H9 (cell line): Measurements from ENCODE around the gene SPDL1. TPM values are rescaled to one million over a fixed set of nuclear protein-coding genes. Genes with fewer than 3 reads are reported as not detected.

ENCODE experiments used
- DNase-seq: peaks from one replicate; pipeline ENCODE4 v3.0.0-alpha.2; 2017
- H2AFZ ChIP-seq: one replicate; pipeline ENCODE4 v1.6.1; 2013; ENCODE audit warnings: mild to moderate bottlenecking, low read length, control low read depth, moderate library complexity
- H2AK5ac ChIP-seq: 2 replicates; pipeline ENCODE4 v1.6.1; 2013; ENCODE audit warnings: low read length, control low read depth, mixed read lengths; ENCODE audit not compliant: insufficient read length
- H2BK120ac ChIP-seq: one replicate; pipeline ENCODE4 v1.6.1; 2013; ENCODE audit warnings: low read depth, mild to moderate bottlenecking, low read length, control low read depth, inconsistent platforms; ENCODE audit not compliant: poor library complexity, severe bottlenecking
- H2BK12ac ChIP-seq: 2 replicates; pipeline ENCODE4 v1.6.1; 2013; ENCODE audit warnings: low read length, control low read depth, mixed read lengths, low read depth; ENCODE audit not compliant: insufficient read length
- H2BK15ac ChIP-seq: 2 replicates; pipeline ENCODE4 v1.6.1; 2013; ENCODE audit warnings: low read depth, low read length, control low read depth
- H2BK20ac ChIP-seq: one replicate; pipeline ENCODE4 v1.6.1; 2013; ENCODE audit warnings: low read depth, mild to moderate bottlenecking, low read length, control low read depth, inconsistent platforms; ENCODE audit not compliant: poor library complexity, severe bottlenecking
- H2BK5ac ChIP-seq: 2 replicates; pipeline ENCODE4 v1.6.1; 2013; ENCODE audit warnings: low read length, control low read depth, mixed read lengths; ENCODE audit not compliant: insufficient read length
- H3K14ac ChIP-seq: 2 replicates; pipeline ENCODE4 v1.6.1; 2013; ENCODE audit warnings: low read length, control low read depth; ENCODE audit not compliant: insufficient read depth
- H3K18ac ChIP-seq: 2 replicates; pipeline ENCODE4 v1.6.1; 2013; ENCODE audit warnings: low read depth, mild to moderate bottlenecking, mixed read lengths, low read length, control low read depth; ENCODE audit not compliant: insufficient read length
- H3K23ac ChIP-seq: 2 replicates; pipeline ENCODE4 v1.6.1; 2013; ENCODE audit warnings: low read length, control low read depth, mixed read lengths, low read depth; ENCODE audit not compliant: insufficient read length
- H3K23me2 ChIP-seq: 2 replicates; pipeline ENCODE4 v1.6.1; 2013; ENCODE audit warnings: low read depth, mild to moderate bottlenecking, mixed read lengths, low read length, control low read depth; ENCODE audit not compliant: insufficient read length, poor library complexity, severe bottlenecking
- H3K27ac ChIP-seq: 2 replicates; pipeline ENCODE4 v1.5.1; 2013; ENCODE audit warnings: low read length, control low read depth, mixed read lengths, low read depth; ENCODE audit not compliant: insufficient read length
- H3K27me3 ChIP-seq: 2 replicates; pipeline ENCODE4 v1.6.1; 2013; ENCODE audit warnings: low read length, control low read depth, inconsistent platforms; ENCODE audit not compliant: insufficient read depth
- H3K4ac ChIP-seq: 2 replicates; pipeline ENCODE4 v1.6.1; 2013; ENCODE audit warnings: low read depth, mild to moderate bottlenecking, control low read depth, inconsistent platforms, low read length, moderate library complexity
- H3K4me1 ChIP-seq: 2 replicates; pipeline ENCODE4 v1.6.1; 2013; ENCODE audit warnings: low read length, control low read depth, inconsistent platforms; ENCODE audit not compliant: insufficient read depth
- H3K4me2 ChIP-seq: 2 replicates; pipeline ENCODE4 v1.6.1; 2013; ENCODE audit warnings: low read length, control low read depth, mixed read lengths; ENCODE audit not compliant: insufficient read length, insufficient read depth
- H3K56ac ChIP-seq: 2 replicates; pipeline ENCODE4 v1.6.1; 2013; ENCODE audit warnings: low read depth, mild to moderate bottlenecking, mixed read lengths, low read length, control low read depth; ENCODE audit not compliant: insufficient read length
- H3K79me1 ChIP-seq: 2 replicates; pipeline ENCODE4 v1.6.1; 2013; ENCODE audit warnings: low read depth, mild to moderate bottlenecking, moderate library complexity, low read length, control low read depth, inconsistent platforms; ENCODE audit not compliant: insufficient read depth, poor library complexity, severe bottlenecking
- H3K79me2 ChIP-seq: 2 replicates; pipeline ENCODE4 v1.6.1; 2013; ENCODE audit warnings: low read length, control low read depth, inconsistent platforms; ENCODE audit not compliant: insufficient read depth
- H3K9ac ChIP-seq: 2 replicates; pipeline ENCODE4 v1.6.1; 2013; ENCODE audit warnings: low read length, control low read depth, mixed read lengths; ENCODE audit not compliant: insufficient read length; ENCODE audit errors: extremely low read depth
- H3K9me3 ChIP-seq: one replicate; pipeline ENCODE4 v1.6.1; 2013; ENCODE audit warnings: low read depth, low read length, inconsistent platforms; ENCODE audit not compliant: control insufficient read depth
- H3T11ph ChIP-seq: one replicate; pipeline ENCODE4 v1.6.1; 2013; ENCODE audit warnings: mild to moderate bottlenecking, low read length, control low read depth, inconsistent platforms
- H4K20me1 ChIP-seq: one replicate; pipeline ENCODE4 v1.6.1; 2013; ENCODE audit not compliant: control insufficient read depth, insufficient read length, insufficient read depth
- H4K5ac ChIP-seq: 2 replicates; pipeline ENCODE4 v1.6.1; 2013; ENCODE audit warnings: low read depth, mild to moderate bottlenecking, mixed read lengths, low read length, control low read depth; ENCODE audit not compliant: insufficient read length
- H4K8ac ChIP-seq: replicated peaks from 2 replicates; pipeline ENCODE4 v1.6.1; 2013; ENCODE audit warnings: low read length, control low read depth, mixed read lengths, low read depth; ENCODE audit not compliant: insufficient read length
- H4K91ac ChIP-seq: 2 replicates; pipeline ENCODE4 v1.6.1; 2013; ENCODE audit warnings: low read depth, mild to moderate bottlenecking, moderate library complexity, mixed read lengths, low read length, control low read depth; ENCODE audit not compliant: insufficient read length
- H3K27ac Mint-ChIP-seq, 3 experiments: 2 replicates in 2 of 3; 3 replicates in 1 of 3; pipeline ENCODE4 v1.8.0; 2020 to 2021; ENCODE audit warnings: mixed read lengths in 3 of 3, mild to moderate bottlenecking in 1 of 3, moderate library complexity in 1 of 3
- H3K27me3 Mint-ChIP-seq: 2 replicates; pipeline ENCODE4 v1.8.0; 2021; ENCODE audit warnings: low read depth, mild to moderate bottlenecking, moderate library complexity, mixed read lengths
- H3K36me3 Mint-ChIP-seq, 3 experiments: 2 replicates in 2 of 3; 3 replicates in 1 of 3; pipeline ENCODE4 v1.8.0; 2020 to 2021; ENCODE audit warnings: low read depth in 3 of 3, mixed read lengths in 3 of 3; ENCODE audit not compliant: insufficient read depth in 1 of 3
- H3K4me1 Mint-ChIP-seq, 2 experiments: 2 replicates each; pipeline ENCODE4 v1.8.0; 2020; ENCODE audit warnings: mixed read lengths in 2 of 2
- H3K4me3 Mint-ChIP-seq, 2 experiments: 2 replicates in 1 of 2; 3 replicates in 1 of 2; pipeline ENCODE4 v1.8.0; 2020 to 2021; ENCODE audit warnings: mild to moderate bottlenecking in 2 of 2, mixed read lengths in 2 of 2, moderate library complexity in 1 of 2
- H3K9me3 Mint-ChIP-seq, 2 experiments: 2 replicates in 1 of 2; 3 replicates in 1 of 2; pipeline ENCODE4 v1.8.0; 2020; ENCODE audit warnings: mild to moderate bottlenecking in 2 of 2, mixed read lengths in 2 of 2, moderate library complexity in 1 of 2
- CTCF ChIP-seq: fragments of 200-600 bp; sonication (generic); conservative IDR thresholded peaks from 3 replicates; pipeline ENCODE4 v1.8.0; 2021; ENCODE audit warnings: antibody characterized with exemption, mild to moderate bottlenecking
- WGBS: extraction: QIAGEN DNeasy Blood & Tissue Kit; methylation state at CpG from one replicate; pipeline ENCODE4 v1.1.7; 2013; ENCODE audit warnings: missing lambda C conversion rate, low lambda C conversion rate, mixed read lengths; ENCODE audit not compliant: insufficient read length; ENCODE audit errors: extremely low coverage; 5-methylcytosine and 5-hydroxymethylcytosine counted together
- total RNA-seq: library from RNA; stranded (reverse); gene quantifications from 2 replicates; pipeline ENCODE4 v1.2.1, GENCODE V29; 2021

The SPDL1 gene
- total RNA-seq, 1 experiment from 2014 or later: 49.4 TPM

GRCh38 chr5:169546346-169546745, 37.2 kb upstream of the SPDL1 start:
- Mint-ChIP-seq H3K4me3 (no peak overlapping the region), H3K27ac (no peak overlapping the region), H3K9me3 (peaks cover 0 to 4% of the 10 kb centered on the region in 2 experiments; a peak in 3 of 5 replicates), H3K27me3 (peaks cover 8% of the 10 kb centered on the region), H3K36me3 (no peaks in the 10 kb centered on the region), H3K4me1 (no peaks in the 10 kb centered on the region)
- H2BK120ac ChIP-seq: no peak overlapping the region
- H2BK20ac ChIP-seq: no peak overlapping the region
- no peak overlapping the region for H4K91ac ChIP-seq
- no peak overlapping the region for H3T11ph ChIP-seq
- H3K18ac ChIP-seq: no peak overlapping the region
- no peak overlapping the region for H2AK5ac ChIP-seq
- H3K23me2 ChIP-seq: no peaks in the 10 kb centered on the region
- WGBS: no CpG with 5 or more reads among the region's 3 CpGs
- no peak overlapping the region for H2BK15ac ChIP-seq
- H4K20me1 ChIP-seq: no peaks in the 10 kb centered on the region
- H3K4me1 ChIP-seq: no peaks in the 10 kb centered on the region
- H3K4me2 ChIP-seq: no peak overlapping the region
- H4K8ac ChIP-seq: no peak overlapping the region
- no peak overlapping the region for H3K27ac ChIP-seq
- H3K23ac ChIP-seq: no peak overlapping the region
- no peak overlapping the region for H3K9ac ChIP-seq
- no peak overlapping the region for H3K14ac ChIP-seq
- no peak overlapping the region for H4K5ac ChIP-seq
- H2AFZ ChIP-seq: no peak overlapping the region
- H2BK5ac ChIP-seq: no peak overlapping the region
- H3K56ac ChIP-seq: no peak overlapping the region
- no peak overlapping the region for H2BK12ac ChIP-seq
- no peaks in the 10 kb centered on the region; the same call in 1 of the 2 replicates for H3K27me3 ChIP-seq
- no peak overlapping the region for H3K4ac ChIP-seq
- no peak for DNase-seq
- H3K79me1 ChIP-seq: no peaks in the 10 kb centered on the region
- H3K9me3 ChIP-seq: no peaks in the 10 kb centered on the region
- no peaks in the 10 kb centered on the region for H3K79me2 ChIP-seq
- TF ChIP-seq CTCF: no peak
